ENCODE results near the gene CD52.

CD52 gene

GRCh38 chr1:26354972-26355371 lies 37.2 kb downstream of the CD52 start:
- in situ Hi-C loops (cut with MboI; ENCODE audit: low sequenced_read_pairs) = no loop called here
- no peaks in the 10 kb centered on the region for H3K4me1 ChIP-seq
- no peaks in the 10 kb centered on the region for H3K36me3 ChIP-seq (replicated peaks)
- no peaks in the 10 kb centered on the region for H3K27me3 ChIP-seq (ENCODE audit: low read depth)
- no peak for DNase-seq (ENCODE audit: low spot score in 2 of 2)
- H3K4me3 ChIP-seq = no peak overlapping the region
- H3K9me3 ChIP-seq = no peaks in the 10 kb centered on the region

GRCh38 chr1:26356106-26356505 lies 38.3 kb downstream of the CD52 start:
- in situ Hi-C loops (cut with MboI; ENCODE audit: low sequenced_read_pairs) = no loop called here
- Histone ChIP-seq H3K4me3 (no peak overlapping the region), H3K4me1 (no peaks in the 10 kb centered on the region), H3K9me3 (no peaks in the 10 kb centered on the region), H3K36me3 (replicated peaks) (no peaks in the 10 kb centered on the region), H3K27me3 (ENCODE audit: low read depth) (no peaks in the 10 kb centered on the region)
- no peak for DNase-seq (ENCODE audit: low spot score in 2 of 2)

GRCh38 chr1:26357121-26357602 lies 39.4 kb downstream of the CD52 start:
- Histone ChIP-seq H3K36me3 (replicated peaks) (no peaks in the 10 kb centered on the region), H3K4me1 (no peaks in the 10 kb centered on the region), H3K9me3 (no peaks in the 10 kb centered on the region), H3K4me3 (no peak overlapping the region), H3K27me3 (ENCODE audit: low read depth) (no peaks in the 10 kb centered on the region)
- in situ Hi-C loops (cut with MboI; ENCODE audit: low sequenced_read_pairs) = no loop called here
- no peak for DNase-seq (ENCODE audit: low spot score in 2 of 2)

- no peak overlapping the region for H3K4me3 ChIP-seq
- H3K36me3 ChIP-seq (replicated peaks) = no peaks in the 10 kb centered on the region
- no peaks in the 10 kb centered on the region for H3K9me3 ChIP-seq
- no peaks in the 10 kb centered on the region for H3K27me3 ChIP-seq (ENCODE audit: low read depth)
- H3K4me1 ChIP-seq = no peaks in the 10 kb centered on the region
- no peak for DNase-seq (ENCODE audit: low spot score in 2 of 2)
- in situ Hi-C loops (cut with MboI; ENCODE audit: low sequenced_read_pairs) = no loop called here
Observed at GRCh38 chr1:26358411-26359384, 40.9 kb downstream of the CD52 start.

- in situ Hi-C loops (cut with MboI; ENCODE audit: low sequenced_read_pairs) = no loop called here
- no peaks in the 10 kb centered on the region for H3K4me1 ChIP-seq
- no peaks in the 10 kb centered on the region for H3K9me3 ChIP-seq
- H3K4me3 ChIP-seq = no peak overlapping the region
- H3K36me3 ChIP-seq (replicated peaks) = no peaks in the 10 kb centered on the region
- no peak for DNase-seq (ENCODE audit: low spot score in 2 of 2)
- no peaks in the 10 kb centered on the region for H3K27me3 ChIP-seq (ENCODE audit: low read depth)
Observed at GRCh38 chr1:26359981-26360806, 42.4 kb downstream of the CD52 start.

- DNase-seq (ENCODE audit: low spot score in 2 of 2) = no peak
- H3K9me3 ChIP-seq = no peaks in the 10 kb centered on the region
- H3K36me3 ChIP-seq (replicated peaks) = no peaks in the 10 kb centered on the region
- H3K4me3 ChIP-seq = no peak overlapping the region
- in situ Hi-C loops (cut with MboI; ENCODE audit: low sequenced_read_pairs) = no loop called here
- H3K27me3 ChIP-seq (ENCODE audit: low read depth) = no peaks in the 10 kb centered on the region
- no peaks in the 10 kb centered on the region for H3K4me1 ChIP-seq
Observed at GRCh38 chr1:26360807-26361604, 43.2 kb downstream of the CD52 start.

- Histone ChIP-seq H3K36me3 (replicated peaks) (no peaks in the 10 kb centered on the region), H3K9me3 (no peaks in the 10 kb centered on the region)
- in situ Hi-C loops (cut with MboI; ENCODE audit: low sequenced_read_pairs) = no loop called here
Observed at GRCh38 chr1:26361605-26362122, 43.9 kb downstream of the CD52 start.

GRCh38 chr1:26362331-26362730 lies 44.6 kb downstream of the CD52 start:
- no peaks in the 10 kb centered on the region for H3K27me3 ChIP-seq (ENCODE audit: low read depth)
- H3K36me3 ChIP-seq (replicated peaks) = no peaks in the 10 kb centered on the region
- no peaks in the 10 kb centered on the region for H3K9me3 ChIP-seq
- H3K4me3 ChIP-seq = no peak overlapping the region
- in situ Hi-C loops (cut with MboI; ENCODE audit: low sequenced_read_pairs) = no loop called here
- no peak for DNase-seq (ENCODE audit: low spot score in 2 of 2)
- H3K4me1 ChIP-seq = no peaks in the 10 kb centered on the region

More at GRCh38 chr1:26361605-26362122, 43.9 kb downstream of the CD52 start:
- no peak for DNase-seq (ENCODE audit: low spot score in 2 of 2)
- no peaks in the 10 kb centered on the region for H3K27me3 ChIP-seq (ENCODE audit: low read depth)
- no peaks in the 10 kb centered on the region for H3K4me1 ChIP-seq
- H3K4me3 ChIP-seq = no peak overlapping the region

GRCh38 chr1:26363549-26364448 lies 46.0 kb downstream of the CD52 start:
- H3K4me1 ChIP-seq = no peaks in the 10 kb centered on the region
- in situ Hi-C loops (cut with MboI; ENCODE audit: low sequenced_read_pairs) = no loop called here
- peak; percentile 72 to 90 for DNase-seq (ENCODE audit: low spot score in 2 of 2)
- no peak overlapping the region for H3K4me3 ChIP-seq
- H3K9me3 ChIP-seq = no peaks in the 10 kb centered on the region
- H3K27me3 ChIP-seq (ENCODE audit: low read depth) = no peaks in the 10 kb centered on the region
- no peaks in the 10 kb centered on the region for H3K36me3 ChIP-seq (replicated peaks)

GRCh38 chr1:26364956-26365355 lies 47.2 kb downstream of the CD52 start:
- Histone ChIP-seq H3K27me3 (ENCODE audit: low read depth) (no peaks in the 10 kb centered on the region), H3K36me3 (replicated peaks) (no peaks in the 10 kb centered on the region), H3K4me3 (no peak overlapping the region), H3K9me3 (no peaks in the 10 kb centered on the region), H3K4me1 (no peaks in the 10 kb centered on the region)
- in situ Hi-C loops (cut with MboI; ENCODE audit: low sequenced_read_pairs) = no loop called here
- DNase-seq (ENCODE audit: low spot score in 2 of 2) = no peak

GRCh38 chr1:26367441-26367840 lies 49.7 kb downstream of the CD52 start:
- Histone ChIP-seq H3K4me1 (no peaks in the 10 kb centered on the region), H3K4me3 (no peak overlapping the region), H3K9me3 (no peaks in the 10 kb centered on the region), H3K36me3 (replicated peaks) (no peaks in the 10 kb centered on the region), H3K27me3 (ENCODE audit: low read depth) (no peaks in the 10 kb centered on the region)
- DNase-seq (ENCODE audit: low spot score in 2 of 2) = no peak
- in situ Hi-C loops (cut with MboI; ENCODE audit: low sequenced_read_pairs) = no loop called here

- no peaks in the 10 kb centered on the region for H3K9me3 ChIP-seq
- no peaks in the 10 kb centered on the region for H3K27me3 ChIP-seq (ENCODE audit: low read depth)
- H3K4me3 ChIP-seq = no peak overlapping the region
- no peak for DNase-seq (ENCODE audit: low spot score in 2 of 2)
- no peaks in the 10 kb centered on the region for H3K4me1 ChIP-seq
- H3K36me3 ChIP-seq (replicated peaks) = no peaks in the 10 kb centered on the region
- in situ Hi-C loops (cut with MboI; ENCODE audit: low sequenced_read_pairs) = no loop called here
Observed at GRCh38 chr1:26368006-26368405, 50.2 kb downstream of the CD52 start.

All from HAP-1 (cell line).